IPS-NIHi11 (cell line): ENCODE measurements around the gene SORBS2.
"Not testable (repeated sequence)": the region's sequence is repeated elsewhere in the genome, so short reads cannot be mapped to it uniquely, and the experiment has no call there.

Experiments
- DNase-seq: peaks from one replicate; pipeline ENCODE4 v3.0.0; 2012; ENCODE audit warnings: mixed read lengths, low spot score

Gene SORBS2

GRCh38 chr4:185811509-185812364 lies at the start of gene SORBS2:
Gene SORBS2, minus strand, starts transcription at chr4:185812194. Its CDS starts 121,623 bp downstream, at chr4:185690571.
- peak; percentile 75 for DNase-seq

DNA sequence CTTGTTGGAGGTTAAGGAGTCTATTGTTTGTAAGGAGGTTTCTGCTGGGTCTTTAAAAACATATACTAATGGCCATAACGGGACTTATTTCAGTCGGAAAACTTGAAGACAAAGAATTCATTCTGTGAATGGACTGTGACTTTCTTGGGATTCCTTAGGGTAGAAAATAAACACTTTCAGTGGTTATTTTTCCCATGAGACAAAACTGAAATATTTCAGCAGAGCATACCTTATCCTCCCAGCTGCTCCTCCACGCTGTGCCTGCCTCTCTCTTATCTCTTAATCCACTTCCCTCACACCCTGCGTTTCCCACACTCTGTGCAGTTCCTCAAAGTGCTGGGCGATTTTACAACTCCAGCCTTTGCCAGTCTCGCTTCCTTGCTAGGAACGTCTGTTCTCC lies 47.1 kb upstream of the SORBS2 start:
- DNase-seq = no peak

DNA sequence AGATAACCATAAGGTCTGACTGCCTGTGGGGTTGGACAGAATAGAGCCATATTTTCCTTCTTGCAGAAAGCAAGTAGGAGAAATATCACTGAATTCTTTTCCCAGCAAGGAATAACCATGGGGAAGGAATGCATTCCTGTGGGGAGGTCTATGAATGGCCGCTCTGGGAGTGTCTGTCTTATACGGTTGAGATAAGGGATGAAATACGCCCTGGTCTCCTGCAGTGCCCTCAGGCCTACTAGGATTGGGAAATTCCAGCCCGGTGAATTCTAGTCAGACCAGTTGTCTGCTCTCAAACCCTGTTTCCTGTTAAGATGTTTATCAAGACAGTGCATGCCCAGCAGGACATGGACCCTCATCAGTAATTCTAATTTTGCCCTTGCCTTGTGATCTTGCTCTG lies 45.6 kb upstream of the SORBS2 start:
- DNase-seq = not testable (repeated sequence)

DNA sequence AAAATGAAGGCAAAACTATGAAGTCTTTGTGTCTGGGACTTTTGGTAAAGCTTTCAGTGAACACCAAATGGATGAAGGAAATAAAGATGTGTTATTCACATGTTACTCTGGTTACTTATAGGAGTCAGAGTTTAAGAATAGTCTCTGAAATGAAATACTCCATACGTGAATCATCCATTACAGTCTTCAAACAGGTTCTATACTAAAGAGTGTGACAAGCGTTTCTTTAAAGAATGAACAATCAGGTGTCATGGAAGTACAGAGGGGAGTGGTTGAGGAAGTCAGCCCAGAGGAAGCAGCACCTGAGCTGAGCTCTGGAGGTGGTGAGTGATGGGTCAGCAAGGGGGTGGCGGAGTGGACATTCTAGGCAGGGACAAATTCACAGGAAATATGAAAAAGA lies 41.8 kb upstream of the SORBS2 start:
- DNase-seq = no peak

DNA sequence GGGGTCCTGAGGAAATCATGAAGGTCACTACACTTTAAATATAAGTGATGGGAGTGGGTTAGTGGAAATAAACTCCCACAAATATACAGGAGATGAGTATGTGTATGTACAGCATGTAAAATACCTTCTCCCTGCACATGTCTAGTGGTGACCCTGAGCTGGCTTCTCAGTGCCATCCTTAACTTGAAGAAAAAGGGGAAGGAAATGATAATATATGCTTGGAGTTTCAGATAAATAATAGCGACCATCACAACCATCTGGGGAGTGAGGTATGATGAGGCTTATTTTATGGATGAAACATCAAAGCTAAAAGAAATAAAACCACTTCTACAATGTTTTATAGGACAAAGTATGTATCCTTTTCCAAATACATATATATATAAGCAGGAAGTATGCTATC lies 41.0 kb upstream of the SORBS2 start:
- DNase-seq = no peak

DNA sequence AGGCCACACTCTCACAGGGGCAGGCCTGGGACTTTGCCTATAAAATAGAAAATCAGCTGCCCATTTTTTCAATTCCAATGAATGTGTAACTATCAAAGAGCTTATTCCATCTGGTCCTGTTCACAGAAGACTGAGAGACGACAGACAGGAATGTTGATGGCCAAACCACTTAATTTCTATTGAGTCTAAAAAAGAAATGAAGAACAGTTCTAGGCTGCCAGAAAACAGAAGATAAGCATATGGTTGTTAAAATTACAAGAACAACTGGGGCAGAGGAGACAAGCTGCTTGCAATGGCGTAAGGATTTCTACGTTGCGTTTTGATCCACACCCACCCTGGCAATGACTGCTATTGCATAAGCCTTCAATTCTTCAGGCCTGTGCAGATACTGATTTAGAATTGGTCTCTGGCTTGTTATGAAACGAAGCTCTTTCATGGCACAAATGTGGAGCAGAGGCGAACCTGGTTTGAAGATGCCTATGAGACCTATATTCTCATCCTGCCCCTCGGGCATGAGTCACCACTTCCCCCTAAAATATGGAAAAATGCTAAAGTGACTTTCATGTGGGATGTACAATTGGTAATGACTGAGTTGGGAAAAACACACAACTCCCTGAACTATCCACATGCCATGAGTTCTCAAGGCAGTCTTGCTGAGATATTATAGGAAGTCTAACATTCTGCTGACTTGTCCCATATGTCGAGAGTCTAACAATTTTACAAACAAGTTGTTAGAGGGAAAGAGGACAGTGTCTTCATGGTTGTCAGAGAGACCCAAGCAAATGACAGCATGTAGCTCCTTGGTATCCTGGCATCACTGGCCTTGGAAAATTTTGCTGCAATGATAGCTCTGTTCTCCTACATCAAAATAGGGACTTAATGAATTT lies 37.9 kb upstream of the SORBS2 start:
- DNase-seq = no peak

GRCh38 chr4:185847352-185848097 lies 35.5 kb upstream of the SORBS2 start:
- DNase-seq = no peak

DNA sequence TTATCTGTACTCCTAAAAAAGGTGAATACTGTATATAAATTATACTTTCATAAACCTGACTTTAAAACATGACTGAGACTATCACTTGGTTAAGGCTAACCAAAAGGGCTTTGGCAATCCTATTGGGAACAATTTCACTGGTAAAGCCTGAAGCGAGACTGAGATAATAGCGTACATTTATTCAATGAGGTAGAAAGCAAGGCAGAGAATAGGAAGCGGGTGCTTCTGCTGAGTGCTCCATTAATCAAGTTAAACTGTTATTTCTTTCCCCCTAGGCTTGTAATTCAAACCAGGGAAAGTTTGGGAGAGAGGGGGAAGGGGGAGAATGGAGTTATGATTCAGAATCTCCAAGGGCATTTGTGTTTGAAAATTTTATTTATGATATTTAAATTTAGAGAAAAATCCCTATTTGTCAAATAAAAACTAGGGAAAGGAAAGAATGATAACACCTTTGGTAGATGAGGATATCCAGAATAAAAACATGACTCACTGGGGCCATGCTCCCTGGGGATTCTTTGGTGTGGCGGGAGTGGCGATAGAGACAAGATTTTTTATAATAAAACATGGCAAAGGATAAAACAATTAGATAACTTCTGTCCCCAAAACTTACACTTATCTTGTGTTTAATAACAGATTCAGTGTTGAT lies 34.6 kb upstream of the SORBS2 start:
- DNase-seq = no peak

DNA sequence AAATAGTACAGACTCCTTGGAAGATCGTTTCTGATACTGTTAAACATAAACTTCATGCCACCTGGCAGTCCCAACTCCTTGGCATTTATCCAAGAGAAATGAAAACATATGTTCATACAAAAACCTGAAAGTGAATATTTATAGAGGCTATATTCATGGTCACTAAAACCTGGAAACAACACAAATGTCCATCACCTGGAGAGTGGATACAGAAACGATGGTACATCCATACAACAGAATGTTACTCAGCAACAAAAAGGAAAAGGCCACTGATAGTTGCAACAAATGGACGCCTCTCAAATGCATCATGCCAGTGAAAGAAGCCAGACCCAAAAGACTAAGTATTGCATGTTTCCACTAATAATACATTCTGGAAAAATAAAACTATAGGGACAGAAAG lies 34.0 kb upstream of the SORBS2 start:
- DNase-seq = no peak

- no peak for DNase-seq
These were observed 29.5 kb upstream of the SORBS2 start for GRCh38 chr4:185841451-185841850.

DNA sequence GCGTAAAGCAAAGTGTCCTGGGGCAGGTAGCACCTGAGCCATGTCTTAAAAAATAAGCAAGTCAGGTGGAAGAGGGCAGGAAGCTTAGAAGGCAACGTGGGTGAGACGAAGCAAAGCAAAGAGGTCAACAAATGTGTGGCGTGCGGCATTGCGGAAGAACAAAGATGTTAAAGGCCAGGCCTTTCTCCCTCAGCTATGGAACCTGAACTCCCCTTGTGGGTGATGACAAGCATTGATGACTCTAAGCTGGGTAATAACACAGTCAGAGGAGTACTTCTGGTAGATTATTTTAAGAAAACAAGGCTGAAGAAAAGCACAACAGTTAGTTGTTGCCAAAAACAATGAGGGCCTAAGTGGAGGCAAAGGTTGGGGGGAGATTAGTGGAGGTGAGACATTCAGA lies 29.0 kb upstream of the SORBS2 start:
- no peak for DNase-seq

GRCh38 chr4:185840201-185840600 lies 28.2 kb upstream of the SORBS2 start:
- DNase-seq = no peak

- DNase-seq = no peak
These were observed 27.8 kb upstream of the SORBS2 start for GRCh38 chr4:185839770-185840169.

DNA sequence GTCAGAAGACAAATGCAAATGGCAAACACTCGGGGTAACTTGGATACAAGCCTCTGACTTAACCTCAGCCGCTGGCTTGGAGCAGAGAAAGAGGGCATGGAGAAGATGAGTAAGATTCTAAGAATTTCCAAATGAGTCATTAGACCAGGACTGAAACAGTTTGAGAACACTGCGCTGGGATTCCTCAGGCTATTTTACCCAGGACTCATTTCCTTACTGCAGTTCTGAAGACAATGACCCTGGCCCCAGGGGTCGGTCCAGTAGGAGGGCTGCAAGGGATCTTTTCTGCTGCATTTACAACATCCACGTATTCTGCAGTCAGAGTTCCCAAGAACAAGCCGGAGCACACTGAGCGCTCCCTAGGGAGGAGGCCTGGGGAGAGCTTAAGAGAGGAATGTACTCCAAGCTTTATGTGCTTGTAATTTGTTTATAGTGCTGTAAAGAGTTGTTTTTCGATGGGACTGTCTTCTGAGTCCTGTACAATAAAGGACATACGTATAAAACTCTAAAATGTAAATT lies 27.3 kb upstream of the SORBS2 start:
- peak; percentile 79 for DNase-seq

DNA sequence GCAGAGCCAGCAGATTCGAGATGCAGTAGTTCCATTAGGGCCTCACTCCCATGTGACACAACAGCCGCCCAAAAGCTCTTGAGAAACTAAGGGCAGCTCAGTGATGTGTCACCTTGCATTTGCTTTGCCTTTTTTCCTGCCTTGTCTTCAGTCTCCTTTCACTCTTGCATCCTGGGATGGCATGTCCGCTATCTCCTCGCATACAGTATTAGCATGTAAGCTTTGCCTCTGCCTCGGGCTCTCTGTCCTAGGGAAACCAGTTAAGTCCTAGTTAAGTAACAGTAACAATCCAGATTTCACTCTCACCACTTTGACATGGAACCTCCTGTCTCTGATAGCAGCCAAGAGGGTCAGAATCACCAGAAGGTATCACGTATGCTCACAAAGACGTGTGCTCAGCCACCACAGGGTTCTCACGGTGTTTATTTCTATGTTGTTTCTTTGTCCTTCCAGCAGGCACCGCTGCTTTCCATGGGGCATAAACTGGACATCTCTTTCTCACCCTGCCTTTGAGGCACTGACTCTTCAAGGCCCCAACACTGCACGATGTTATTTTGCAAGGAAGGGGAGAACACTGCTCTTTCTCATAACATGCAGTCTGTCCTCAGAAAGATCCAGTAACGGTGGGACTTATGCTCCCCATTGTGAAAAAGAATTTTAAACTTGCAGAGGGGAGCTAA lies 26.7 kb upstream of the SORBS2 start:
- no peak for DNase-seq

DNA sequence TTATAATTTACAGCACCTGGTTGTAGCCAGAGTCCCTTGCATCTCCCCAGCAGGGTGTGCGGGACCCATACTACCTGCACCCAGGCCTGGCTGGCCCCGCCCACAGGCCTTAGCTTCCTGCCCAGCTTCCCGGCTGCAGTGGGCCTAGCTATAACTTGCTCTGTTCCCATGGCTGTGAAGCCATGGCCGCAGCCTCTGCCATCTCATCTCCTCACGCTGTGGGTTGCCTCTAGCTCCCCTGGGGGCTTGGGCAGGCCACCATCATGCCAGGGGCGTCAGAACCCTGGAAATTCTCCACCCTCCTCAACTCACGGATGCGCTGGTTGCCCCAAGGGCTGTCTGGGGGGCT lies 26.1 kb upstream of the SORBS2 start:
- no peak for DNase-seq

GRCh38 chr4:185837415-185838103 lies 25.6 kb upstream of the SORBS2 start:
- DNase-seq = no peak

DNA sequence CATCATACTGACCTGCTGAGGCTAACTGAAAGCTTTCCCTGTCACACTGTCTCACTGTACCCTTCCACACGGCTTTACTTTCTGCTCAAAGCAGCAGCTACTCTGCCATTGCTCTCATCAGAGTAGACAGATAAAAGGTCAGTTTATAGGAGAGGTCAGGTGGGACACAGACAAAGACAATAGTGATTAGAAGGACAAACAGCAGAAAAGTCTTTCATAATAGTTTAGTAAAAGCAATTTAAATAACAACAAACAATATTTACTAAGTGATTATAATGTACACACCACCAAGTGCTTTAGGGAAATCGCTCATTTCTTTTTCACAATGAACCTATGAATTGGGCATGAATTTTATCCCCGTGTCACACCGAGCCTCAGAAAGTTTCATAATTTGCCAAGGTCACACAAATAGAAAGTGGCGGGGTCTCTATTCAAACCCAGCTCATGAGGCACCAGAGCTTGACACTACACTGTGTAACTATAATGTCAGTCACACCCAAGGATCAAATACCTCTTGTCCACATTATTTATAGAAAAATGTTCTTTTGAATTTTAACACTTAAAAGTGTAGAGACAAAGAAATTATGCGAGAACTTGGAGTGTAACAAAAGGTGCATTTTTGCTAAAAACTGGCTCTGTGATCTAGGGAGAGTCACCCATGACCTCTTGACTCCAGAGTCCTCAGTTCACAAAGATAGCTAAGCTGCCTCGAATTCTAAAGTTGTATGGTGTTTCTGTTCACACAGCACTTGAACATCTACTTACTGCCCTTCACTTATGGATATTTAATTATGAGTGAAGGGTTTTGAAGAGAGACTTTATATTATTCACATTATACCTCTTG lies 24.5 kb upstream of the SORBS2 start:
- no peak for DNase-seq

GRCh38 chr4:185835814-185836213 lies 23.8 kb upstream of the SORBS2 start:
- DNase-seq = no peak

- DNase-seq = no peak
These were observed 23.3 kb upstream of the SORBS2 start for GRCh38 chr4:185835336-185835735.
